Hepatocyte (in vitro differentiated cells): ENCODE data around the gene IGF2BP1. TPM values are rescaled to one million over a fixed set of nuclear protein-coding genes. Genes with fewer than 3 reads are reported as not detected.

Source experiments
- DNase-seq: peaks from one replicate; pipeline ENCODE4 v3.0.0-alpha.2; 2016; ENCODE audit warnings: low spot score
- H2AFZ ChIP-seq: fragments of 200-600 bp; sonication (generic); 2 replicates; pipeline ENCODE4 v1.6.0; 2016; ENCODE audit warnings: antibody characterized with exemption, mild to moderate bottlenecking
- H3K27ac ChIP-seq: fragments of 200-600 bp; sonication (generic); 2 replicates; pipeline ENCODE4 v1.5.1; 2016; ENCODE audit warnings: mild to moderate bottlenecking
- H3K27me3 ChIP-seq: fragments of 200-600 bp; sonication (generic); 2 replicates; pipeline ENCODE4 v1.6.1; 2016
- H3K36me3 ChIP-seq: fragments of 200-600 bp; sonication (generic); replicated peaks from 2 replicates; pipeline ENCODE4 v1.5.1; 2016; ENCODE audit warnings: low read depth; ENCODE audit not compliant: insufficient read depth
- H3K4me1 ChIP-seq: fragments of 200-600 bp; sonication (generic); 2 replicates; pipeline ENCODE4 v1.5.1; 2016; ENCODE audit warnings: mild to moderate bottlenecking, moderate library complexity; ENCODE audit not compliant: insufficient read depth
- H3K4me2 ChIP-seq: fragments of 200-600 bp; sonication (generic); 2 replicates; pipeline ENCODE4 v1.6.0; 2016
- H3K4me3 ChIP-seq: fragments of 200-600 bp; sonication (generic); 2 replicates; pipeline ENCODE4 v1.5.1; 2016; ENCODE audit warnings: mild to moderate bottlenecking
- H3K79me2 ChIP-seq: fragments of 200-600 bp; sonication (generic); 2 replicates; pipeline ENCODE4 v1.6.0; 2017; ENCODE audit warnings: mild to moderate bottlenecking
- H3K9me2 ChIP-seq: fragments of 200-600 bp; sonication (generic); replicated peaks from 2 replicates; pipeline ENCODE4 v1.6.0; 2017; ENCODE audit warnings: mild to moderate bottlenecking; ENCODE audit not compliant: insufficient read depth
- H3K9me3 ChIP-seq: fragments of 200-600 bp; sonication (generic); 2 replicates; pipeline ENCODE4 v1.5.1; 2016; ENCODE audit warnings: low read depth, mild to moderate bottlenecking
- H4K20me1 ChIP-seq: fragments of 200-600 bp; sonication (generic); 2 replicates; pipeline ENCODE4 v1.6.0; 2016; ENCODE audit warnings: mild to moderate bottlenecking; ENCODE audit not compliant: insufficient read depth, poor library complexity, severe bottlenecking
- CTCF ChIP-seq: fragments of 200-600 bp; sonication (generic); IDR thresholded peaks from 2 replicates; pipeline ENCODE4 v1.5.1; 2016; ENCODE audit warnings: antibody characterized with exemption, mild to moderate bottlenecking; ENCODE audit not compliant: poor library complexity
- EZH2 ChIP-seq: fragments of 200-600 bp; sonication (generic); IDR thresholded peaks from 2 replicates; pipeline ENCODE4 v1.6.1; 2016; ENCODE audit warnings: antibody characterized with exemption, mild to moderate bottlenecking, borderline replicate concordance
- EZH2phosphoT487 ChIP-seq: fragments of 200-600 bp; sonication (generic); IDR thresholded peaks from one replicate; pipeline ENCODE4 v1.6.1; 2018; ENCODE audit warnings: antibody characterized with exemption, mild to moderate bottlenecking, low read depth, moderate library complexity; ENCODE audit not compliant: unreplicated experiment, severe bottlenecking
- WGBS: methylation state at CpG from one replicate; pipeline ENCODE4 v1.1.6; 2016; ENCODE audit warnings: low lambda C conversion rate; ENCODE audit errors: missing lambda C conversion rate; 5-methylcytosine and 5-hydroxymethylcytosine counted together
- polyA plus RNA-seq: library from polyadenylated mRNA; unstranded; fragments of >200 nt; fragmentation: Nextera tagmentation; extraction: Ambion mirVana; gene quantifications from 2 replicates; pipeline ENCODE4 v1.2.1, GENCODE V29; 2016
- total RNA-seq: library from RNA; depleted of rRNA; stranded (reverse); fragments of >200 nt; gene quantifications from 2 replicates; pipeline ENCODE4 v1.2.3, GENCODE V29; 2014

The IGF2BP1 gene
- total and polyA plus RNA-seq, 2 experiments from 2014 or later: 40.7 to 50.0 TPM

- H3K4me2 ChIP-seq: no peak overlapping the region
- H3K36me3 ChIP-seq: no peaks in the 10 kb centered on the region
- no peak overlapping the region for H3K4me3 ChIP-seq
- H4K20me1 ChIP-seq: no peaks in the 10 kb centered on the region
- peaks cover 5% of the 10 kb centered on the region for H3K27me3 ChIP-seq
- no peaks in the 10 kb centered on the region for H3K9me3 ChIP-seq
- no peaks in the 10 kb centered on the region for H3K79me2 ChIP-seq
- no peak overlapping the region for H3K27ac ChIP-seq
- DNase-seq: no peak
- H2AFZ ChIP-seq: no peak overlapping the region
- H3K9me2 ChIP-seq: no peaks in the 10 kb centered on the region
- WGBS: 96% methylated on average over 4 of the region's 4 CpGs
- TF ChIP-seq EZH2 (no peak), CTCF (no peak), EZH2phosphoT487 (no peak)
- no peaks in the 10 kb centered on the region for H3K4me1 ChIP-seq
These were observed 8.1 kb upstream of the IGF2BP1 start for GRCh38 chr17:48989100-48989499.

- H3K4me2 ChIP-seq: no peak overlapping the region
- DNase-seq: no peak
- TF ChIP-seq CTCF (no peak), EZH2phosphoT487 (no peak), EZH2 (no peak)
These were observed 6.3 kb upstream of the IGF2BP1 start for GRCh38 chr17:48990882-48991357.

GRCh38 chr17:48992444-48992843 lies 4.7 kb upstream of the IGF2BP1 start:
- H3K4me1 ChIP-seq: peaks cover 3% of the 10 kb centered on the region
- no peak overlapping the region for H2AFZ ChIP-seq
- no peaks in the 10 kb centered on the region for H3K9me2 ChIP-seq
- WGBS: 39% methylated on average over 2 of the region's 2 CpGs
- DNase-seq: no peak
- peaks cover 1% of the 10 kb centered on the region for H3K79me2 ChIP-seq
- no peak for TF ChIP-seq CTCF
- TF ChIP-seq EZH2: no peak
- no peaks in the 10 kb centered on the region for H3K9me3 ChIP-seq
- no peak overlapping the region for H3K4me3 ChIP-seq
- no peaks in the 10 kb centered on the region for H4K20me1 ChIP-seq
- no peaks in the 10 kb centered on the region for H3K36me3 ChIP-seq
- H3K27me3 ChIP-seq: peaks cover 5% of the 10 kb centered on the region
- H3K27ac ChIP-seq: no peak overlapping the region
- no peak overlapping the region for H3K4me2 ChIP-seq

More at GRCh38 chr17:48990882-48991357, 6.3 kb upstream of the IGF2BP1 start:
- Histone ChIP-seq H3K9me3 (no peaks in the 10 kb centered on the region), H3K36me3 (no peaks in the 10 kb centered on the region), H3K27ac (no peak overlapping the region), H2AFZ (no peak overlapping the region), H3K79me2 (no peaks in the 10 kb centered on the region), H4K20me1 (no peaks in the 10 kb centered on the region), H3K4me3 (no peak overlapping the region), H3K4me1 (peaks cover 3% of the 10 kb centered on the region), H3K9me2 (no peaks in the 10 kb centered on the region), H3K27me3 (peaks cover 5% of the 10 kb centered on the region)
- WGBS: 20% methylated on average over 2 of the region's 2 CpGs

GRCh38 chr17:48993305-48993704 lies 3.9 kb upstream of the IGF2BP1 start:
- TF ChIP-seq EZH2: no peak
- TF ChIP-seq EZH2phosphoT487: peak; percentile 21
- no peaks in the 10 kb centered on the region for H4K20me1 ChIP-seq
- no peak overlapping the region for H3K4me3 ChIP-seq
- DNase-seq: no peak
- no peaks in the 10 kb centered on the region for H3K36me3 ChIP-seq
- no peaks in the 10 kb centered on the region for H3K9me2 ChIP-seq
- no peak overlapping the region for H3K4me2 ChIP-seq
- no peak overlapping the region for H2AFZ ChIP-seq
- no peaks in the 10 kb centered on the region for H3K9me3 ChIP-seq
- H3K4me1 ChIP-seq: peaks cover 3% of the 10 kb centered on the region
- H3K79me2 ChIP-seq: peaks cover 10% of the 10 kb centered on the region
- no peak overlapping the region for H3K27ac ChIP-seq
- H3K27me3 ChIP-seq: peaks cover 5% of the 10 kb centered on the region
